SH-SY5Y (cell line): ENCODE measurements around the gene ADAM15.

Source experiments
- GATA2 ChIP-seq: IDR thresholded peaks from 2 replicates; pipeline ENCODE4 v1.6.1; 2011; ENCODE audit warnings: mild to moderate bottlenecking, low read depth, low read length
- GATA3 ChIP-seq: IDR thresholded peaks from 2 replicates; pipeline ENCODE4 v1.6.1; 2011; ENCODE audit warnings: low read depth, mild to moderate bottlenecking, low read length, moderate library complexity

- TF ChIP-seq GATA3, result no peak
- TF ChIP-seq GATA2, result no peak
Observed at GRCh38 chr1:155043793-155044192, 7.3 kb upstream of the ADAM15 start.
